HepG2 (cell line): ENCODE measurements around the gene RABL6. TPM values are rescaled to one million over a fixed set of nuclear protein-coding genes. Genes with fewer than 3 reads are reported as not detected.

Experiments used
- EED ChIP-seq: sonication (generic); formaldehyde crosslinking; IDR thresholded peaks from 2 replicates; pipeline ENCODE4 v1.5.0; 2020; ENCODE audit warnings: mild to moderate bottlenecking, missing genetic modification reagents
- GABPB1 ChIP-seq: IDR thresholded peaks from 2 replicates; pipeline ENCODE4 v1.6.1; 2016; ENCODE audit warnings: mild to moderate bottlenecking, missing genetic modification reagents, moderate library complexity, missing compliant biosample characterization
- IRX3 ChIP-seq: sonication (generic); formaldehyde crosslinking; IDR thresholded peaks from 2 replicates; pipeline ENCODE4 v1.8.1; 2023; ENCODE audit warnings: mild to moderate bottlenecking, low read depth, missing genetic modification reagents, borderline replicate concordance
- PHF5A ChIP-seq: IDR thresholded peaks from one replicate; pipeline ENCODE4 v1.6.1; 2018; ENCODE audit warnings: low read depth, missing genetic modification reagents; ENCODE audit not compliant: unreplicated experiment
- RBM39 ChIP-seq: fragments of 200-400 bp; formaldehyde crosslinking; IDR thresholded peaks from one replicate; pipeline ENCODE4 v1.6.1; 2018; ENCODE audit warnings: antibody characterized with exemption, mild to moderate bottlenecking, low read depth, low read length; ENCODE audit not compliant: poor library complexity, severe bottlenecking
- TAF15 ChIP-seq: fragments of 200-400 bp; formaldehyde crosslinking; IDR thresholded peaks from one replicate; pipeline ENCODE4 v1.6.1; 2018; ENCODE audit warnings: mild to moderate bottlenecking, low read depth, low read length; ENCODE audit not compliant: poor library complexity, severe bottlenecking
- ZNF468 ChIP-seq: sonication (generic); formaldehyde crosslinking; IDR thresholded peaks from 2 replicates; pipeline ENCODE4 v1.8.0; 2022; ENCODE audit warnings: mild to moderate bottlenecking, moderate library complexity, missing genetic modification reagents
- ZNF614 ChIP-seq: IDR thresholded peaks from 2 replicates; pipeline ENCODE4 v1.6.1; 2018; ENCODE audit warnings: missing biosample characterization, missing genetic modification reagents, inconsistent platforms, borderline replicate concordance
- ZNF83 ChIP-seq: sonication (generic); formaldehyde crosslinking; IDR thresholded peaks from 2 replicates; pipeline ENCODE4 v1.4.0; 2020; ENCODE audit warnings: missing genetic modification reagents, mild to moderate bottlenecking, borderline replicate concordance
- polyA plus RNA-seq, 8 experiments: library from polyadenylated mRNA; depleted of rRNA in 3 of 8; stranded (reverse) in 7 of 8; unstranded in 1 of 8; fragments of >200 nt; fragmentation: Illumina TruSeq in 4 of 8; extraction: Trizol in 4 of 8; gene quantifications; 2 replicates each; pipeline versions ENCODE4 v1.2.1 to v1.2.3, GENCODE V29; 2011 to 2016; ENCODE audit warnings: low read depth in 4 of 8, missing spikeins in 1 of 8, mixed read lengths in 1 of 8; ENCODE audit not compliant: insufficient read depth in 1 of 8
- total RNA-seq, 5 experiments: library from RNA; depleted of rRNA; stranded (reverse); fragments of >200 nt; fragmentation: Illumina TruSeq; extraction: Trizol; gene quantifications; 2 replicates each; pipeline ENCODE4 v1.2.3, GENCODE V29; 2016; ENCODE audit warnings: low read depth in 1 of 5
- TF ChIP-seq, protein P1 (sequence below): sonication (generic); formaldehyde crosslinking; IDR thresholded peaks from 2 replicates; pipeline ENCODE4 v1.5.0; 2020; ENCODE audit warnings: mild to moderate bottlenecking, missing genetic modification reagents
- TF ChIP-seq, protein P2 (sequence below): sonication (generic); formaldehyde crosslinking; IDR thresholded peaks from 2 replicates; pipeline ENCODE4 v1.8.1; 2023; ENCODE audit warnings: missing genetic modification reagents, inconsistent platforms, borderline replicate concordance
- TF ChIP-seq, protein P3 (sequence below): sonication (generic); formaldehyde crosslinking; IDR thresholded peaks from 2 replicates; pipeline ENCODE4 v1.4.0; 2020; ENCODE audit warnings: missing genetic modification reagents, borderline replicate concordance
- TF ChIP-seq, protein P4 (sequence below): conservative IDR thresholded peaks from 2 replicates; pipeline ENCODE4 v1.6.1; 2018; ENCODE audit warnings: missing genetic modification reagents
- TF ChIP-seq, protein P5 (sequence below), 2 experiments: sonication (generic) in 1 of 2; formaldehyde crosslinking in 1 of 2; IDR thresholded peaks; 2 replicates each; pipeline versions ENCODE4 v1.4.0 to v1.6.1; 2018 to 2020; ENCODE audit warnings: missing genetic modification reagents in 2 of 2, borderline replicate concordance in 1 of 2, low read depth in 1 of 2, mild to moderate bottlenecking in 1 of 2, missing biosample characterization in 1 of 2

Gene RABL6
- total and polyA plus RNA-seq, 2 of the 13 experiments (the other 11 are each of a cell fraction or from before 2014, with no cell fraction given) = 81.5 to 125 TPM

DNA sequence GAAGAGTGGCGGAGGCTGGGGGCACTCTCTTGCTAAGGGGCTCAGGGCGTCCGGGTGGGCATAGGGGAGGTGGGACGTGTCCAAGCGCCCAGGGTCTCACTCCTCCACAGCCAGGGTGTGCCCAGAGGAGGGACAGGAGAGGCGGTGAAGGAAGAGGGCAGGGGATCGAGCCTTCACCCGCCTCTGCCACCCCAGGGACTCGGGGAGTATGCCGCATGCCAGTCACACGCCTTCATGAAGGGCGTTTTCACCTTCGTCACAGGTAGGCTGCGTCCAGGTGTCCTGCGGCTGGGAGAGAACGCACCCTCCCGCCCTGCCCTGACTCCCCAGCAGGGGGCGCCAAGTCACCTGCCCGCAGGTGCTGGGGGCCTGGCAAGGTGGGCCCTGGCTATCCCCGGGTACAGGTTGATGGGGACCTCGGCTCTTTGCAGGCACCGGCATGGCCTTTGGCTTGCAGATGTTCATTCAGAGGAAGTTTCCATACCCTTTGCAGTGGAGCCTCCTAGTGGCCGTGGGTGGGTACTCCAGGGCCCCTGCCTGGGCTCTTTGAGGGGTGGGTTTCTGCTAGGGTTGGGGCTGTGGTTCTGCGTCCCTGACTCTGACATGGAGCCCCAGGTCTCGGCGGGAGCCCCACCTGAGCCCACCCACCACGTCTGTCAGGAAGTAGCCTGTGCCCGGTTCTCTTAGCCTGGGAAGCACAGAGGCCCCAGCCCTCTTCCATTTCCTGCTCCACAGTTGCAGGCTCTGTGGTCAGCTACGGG lies 16.1 kb upstream of the RABL6 start (continued):
- peak; percentile 37 for TF ChIP-seq RBM39
- TF ChIP-seq PHF5A = no peak
- TF ChIP-seq TAF15 = no peak
- TF ChIP-seq IRX3 = no peak
- TF ChIP-seq, protein P1, sequence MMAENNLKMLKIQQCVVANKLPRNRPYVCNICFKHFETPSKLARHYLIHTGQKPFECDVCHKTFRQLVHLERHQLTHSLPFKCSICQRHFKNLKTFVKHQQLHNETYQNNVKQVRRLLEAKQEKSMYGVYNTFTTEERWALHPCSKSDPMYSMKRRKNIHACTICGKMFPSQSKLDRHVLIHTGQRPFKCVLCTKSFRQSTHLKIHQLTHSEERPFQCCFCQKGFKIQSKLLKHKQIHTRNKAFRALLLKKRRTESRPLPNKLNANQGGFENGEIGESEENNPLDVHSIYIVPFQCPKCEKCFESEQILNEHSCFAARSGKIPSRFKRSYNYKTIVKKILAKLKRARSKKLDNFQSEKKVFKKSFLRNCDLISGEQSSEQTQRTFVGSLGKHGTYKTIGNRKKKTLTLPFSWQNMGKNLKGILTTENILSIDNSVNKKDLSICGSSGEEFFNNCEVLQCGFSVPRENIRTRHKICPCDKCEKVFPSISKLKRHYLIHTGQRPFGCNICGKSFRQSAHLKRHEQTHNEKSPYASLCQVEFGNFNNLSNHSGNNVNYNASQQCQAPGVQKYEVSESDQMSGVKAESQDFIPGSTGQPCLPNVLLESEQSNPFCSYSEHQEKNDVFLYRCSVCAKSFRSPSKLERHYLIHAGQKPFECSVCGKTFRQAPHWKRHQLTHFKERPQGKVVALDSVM (CRISPR knock-in tag) = no peak
- TF ChIP-seq, protein P2, sequence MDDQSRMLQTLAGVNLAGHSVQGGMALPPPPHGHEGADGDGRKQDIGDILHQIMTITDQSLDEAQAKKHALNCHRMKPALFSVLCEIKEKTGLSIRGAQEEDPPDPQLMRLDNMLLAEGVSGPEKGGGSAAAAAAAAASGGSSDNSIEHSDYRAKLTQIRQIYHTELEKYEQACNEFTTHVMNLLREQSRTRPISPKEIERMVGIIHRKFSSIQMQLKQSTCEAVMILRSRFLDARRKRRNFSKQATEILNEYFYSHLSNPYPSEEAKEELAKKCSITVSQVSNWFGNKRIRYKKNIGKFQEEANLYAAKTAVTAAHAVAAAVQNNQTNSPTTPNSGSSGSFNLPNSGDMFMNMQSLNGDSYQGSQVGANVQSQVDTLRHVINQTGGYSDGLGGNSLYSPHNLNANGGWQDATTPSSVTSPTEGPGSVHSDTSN (CRISPR knock-in tag) = no peak
- TF ChIP-seq, protein P3, sequence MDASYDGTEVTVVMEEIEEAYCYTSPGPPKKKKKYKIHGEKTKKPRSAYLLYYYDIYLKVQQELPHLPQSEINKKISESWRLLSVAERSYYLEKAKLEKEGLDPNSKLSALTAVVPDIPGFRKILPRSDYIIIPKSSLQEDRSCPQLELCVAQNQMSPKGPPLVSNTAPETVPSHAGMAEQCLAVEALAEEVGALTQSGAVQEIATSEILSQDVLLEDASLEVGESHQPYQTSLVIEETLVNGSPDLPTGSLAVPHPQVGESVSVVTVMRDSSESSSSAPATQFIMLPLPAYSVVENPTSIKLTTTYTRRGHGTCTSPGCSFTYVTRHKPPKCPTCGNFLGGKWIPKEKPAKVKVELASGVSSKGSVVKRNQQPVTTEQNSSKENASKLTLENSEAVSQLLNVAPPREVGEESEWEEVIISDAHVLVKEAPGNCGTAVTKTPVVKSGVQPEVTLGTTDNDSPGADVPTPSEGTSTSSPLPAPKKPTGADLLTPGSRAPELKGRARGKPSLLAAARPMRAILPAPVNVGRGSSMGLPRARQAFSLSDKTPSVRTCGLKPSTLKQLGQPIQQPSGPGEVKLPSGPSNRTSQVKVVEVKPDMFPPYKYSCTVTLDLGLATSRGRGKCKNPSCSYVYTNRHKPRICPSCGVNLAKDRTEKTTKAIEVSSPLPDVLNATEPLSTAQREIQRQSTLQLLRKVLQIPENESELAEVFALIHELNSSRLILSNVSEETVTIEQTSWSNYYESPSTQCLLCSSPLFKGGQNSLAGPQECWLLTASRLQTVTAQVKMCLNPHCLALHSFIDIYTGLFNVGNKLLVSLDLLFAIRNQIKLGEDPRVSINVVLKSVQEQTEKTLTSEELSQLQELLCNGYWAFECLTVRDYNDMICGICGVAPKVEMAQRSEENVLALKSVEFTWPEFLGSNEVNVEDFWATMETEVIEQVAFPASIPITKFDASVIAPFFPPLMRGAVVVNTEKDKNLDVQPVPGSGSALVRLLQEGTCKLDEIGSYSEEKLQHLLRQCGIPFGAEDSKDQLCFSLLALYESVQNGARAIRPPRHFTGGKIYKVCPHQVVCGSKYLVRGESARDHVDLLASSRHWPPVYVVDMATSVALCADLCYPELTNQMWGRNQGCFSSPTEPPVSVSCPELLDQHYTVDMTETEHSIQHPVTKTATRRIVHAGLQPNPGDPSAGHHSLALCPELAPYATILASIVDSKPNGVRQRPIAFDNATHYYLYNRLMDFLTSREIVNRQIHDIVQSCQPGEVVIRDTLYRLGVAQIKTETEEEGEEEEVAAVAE = no peak
- peak; percentile 63; the same call in 1 of the 2 replicates for TF ChIP-seq ZNF83 (CRISPR knock-in tag)
- TF ChIP-seq EED (CRISPR knock-in tag) = no peak
- no peak for TF ChIP-seq ZNF468 (CRISPR knock-in tag)
- TF ChIP-seq GABPB1 = peak; percentile 40; the same call in 1 of the 2 replicates
- TF ChIP-seq ZNF614 (CRISPR knock-in tag) = no peak
- TF ChIP-seq, protein P4, sequence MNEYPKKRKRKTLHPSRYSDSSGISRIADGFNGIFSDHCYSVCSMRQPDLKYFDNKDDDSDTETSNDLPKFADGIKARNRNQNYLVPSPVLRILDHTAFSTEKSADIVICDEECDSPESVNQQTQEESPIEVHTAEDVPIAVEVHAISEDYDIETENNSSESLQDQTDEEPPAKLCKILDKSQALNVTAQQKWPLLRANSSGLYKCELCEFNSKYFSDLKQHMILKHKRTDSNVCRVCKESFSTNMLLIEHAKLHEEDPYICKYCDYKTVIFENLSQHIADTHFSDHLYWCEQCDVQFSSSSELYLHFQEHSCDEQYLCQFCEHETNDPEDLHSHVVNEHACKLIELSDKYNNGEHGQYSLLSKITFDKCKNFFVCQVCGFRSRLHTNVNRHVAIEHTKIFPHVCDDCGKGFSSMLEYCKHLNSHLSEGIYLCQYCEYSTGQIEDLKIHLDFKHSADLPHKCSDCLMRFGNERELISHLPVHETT (CRISPR knock-in tag) = no peak
- TF ChIP-seq, protein P5, sequence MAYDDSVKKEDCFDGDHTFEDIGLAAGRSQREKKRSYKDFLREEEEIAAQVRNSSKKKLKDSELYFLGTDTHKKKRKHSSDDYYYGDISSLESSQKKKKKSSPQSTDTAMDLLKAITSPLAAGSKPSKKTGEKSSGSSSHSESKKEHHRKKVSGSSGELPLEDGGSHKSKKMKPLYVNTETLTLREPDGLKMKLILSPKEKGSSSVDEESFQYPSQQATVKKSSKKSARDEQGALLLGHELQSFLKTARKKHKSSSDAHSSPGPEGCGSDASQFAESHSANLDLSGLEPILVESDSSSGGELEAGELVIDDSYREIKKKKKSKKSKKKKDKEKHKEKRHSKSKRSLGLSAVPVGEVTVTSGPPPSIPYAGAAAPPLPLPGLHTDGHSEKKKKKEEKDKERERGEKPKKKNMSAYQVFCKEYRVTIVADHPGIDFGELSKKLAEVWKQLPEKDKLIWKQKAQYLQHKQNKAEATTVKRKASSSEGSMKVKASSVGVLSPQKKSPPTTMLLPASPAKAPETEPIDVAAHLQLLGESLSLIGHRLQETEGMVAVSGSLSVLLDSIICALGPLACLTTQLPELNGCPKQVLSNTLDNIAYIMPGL (CRISPR knock-in tag; IDR thresholded peaks at IDR 0.05; ENCODE audit: borderline replicate concordance in 1 of 2, low read depth in 1 of 2) = peak; percentile 94 to 97
